Fibroblast of pulmonary artery (primary cell): Measurements from ENCODE around the gene KDM4D.

Experiments used
- DNase-seq: peaks from one replicate; pipeline ENCODE4 v3.0.0-alpha.2; 2010; ENCODE audit warnings: low read depth
- H3K4me3 ChIP-seq: replicated peaks from 2 replicates; pipeline ENCODE4 v1.5.1; 2011; ENCODE audit warnings: low read depth, mild to moderate bottlenecking, control low read depth, low read length, moderate library complexity
- TF ChIP-seq, protein P1 (sequence below): IDR thresholded peaks from 2 replicates; pipeline ENCODE4 v1.5.1; 2011; ENCODE audit warnings: mild to moderate bottlenecking, control low read depth, low read length, inconsistent platforms; ENCODE audit errors: missing control alignments

The KDM4D gene

GRCh38 chr11:94972700-94973098 is 810 bp upstream of the KDM4D start:
- TF ChIP-seq, protein P1, sequence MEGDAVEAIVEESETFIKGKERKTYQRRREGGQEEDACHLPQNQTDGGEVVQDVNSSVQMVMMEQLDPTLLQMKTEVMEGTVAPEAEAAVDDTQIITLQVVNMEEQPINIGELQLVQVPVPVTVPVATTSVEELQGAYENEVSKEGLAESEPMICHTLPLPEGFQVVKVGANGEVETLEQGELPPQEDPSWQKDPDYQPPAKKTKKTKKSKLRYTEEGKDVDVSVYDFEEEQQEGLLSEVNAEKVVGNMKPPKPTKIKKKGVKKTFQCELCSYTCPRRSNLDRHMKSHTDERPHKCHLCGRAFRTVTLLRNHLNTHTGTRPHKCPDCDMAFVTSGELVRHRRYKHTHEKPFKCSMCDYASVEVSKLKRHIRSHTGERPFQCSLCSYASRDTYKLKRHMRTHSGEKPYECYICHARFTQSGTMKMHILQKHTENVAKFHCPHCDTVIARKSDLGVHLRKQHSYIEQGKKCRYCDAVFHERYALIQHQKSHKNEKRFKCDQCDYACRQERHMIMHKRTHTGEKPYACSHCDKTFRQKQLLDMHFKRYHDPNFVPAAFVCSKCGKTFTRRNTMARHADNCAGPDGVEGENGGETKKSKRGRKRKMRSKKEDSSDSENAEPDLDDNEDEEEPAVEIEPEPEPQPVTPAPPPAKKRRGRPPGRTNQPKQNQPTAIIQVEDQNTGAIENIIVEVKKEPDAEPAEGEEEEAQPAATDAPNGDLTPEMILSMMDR = no peak
- DNase-seq = no peak
- H3K4me3 ChIP-seq = peak overlapping the region; percentile 91

DNA sequence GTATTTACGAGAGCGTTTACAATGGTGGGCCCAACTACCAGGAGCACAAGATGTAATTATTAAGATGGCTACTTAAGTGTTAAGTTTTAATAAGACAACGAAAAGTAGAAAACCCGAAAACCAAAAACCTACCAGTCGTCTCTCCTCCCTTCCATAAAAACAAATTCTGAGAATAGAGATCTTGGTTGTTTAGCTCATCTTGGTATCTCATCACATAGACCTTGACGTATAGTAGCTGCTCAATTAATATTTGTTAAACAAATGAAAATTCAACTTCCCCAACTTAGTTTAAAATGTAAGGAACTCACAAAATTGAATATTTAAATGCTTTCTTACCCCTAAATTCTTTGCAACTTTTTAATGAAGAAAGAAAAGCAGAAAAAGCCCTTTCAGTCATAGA is 669 bp downstream of the KDM4D start:
- TF ChIP-seq, protein P1 = no peak
- DNase-seq = no peak
- H3K4me3 ChIP-seq = peak overlapping the region; percentile 91

DNA sequence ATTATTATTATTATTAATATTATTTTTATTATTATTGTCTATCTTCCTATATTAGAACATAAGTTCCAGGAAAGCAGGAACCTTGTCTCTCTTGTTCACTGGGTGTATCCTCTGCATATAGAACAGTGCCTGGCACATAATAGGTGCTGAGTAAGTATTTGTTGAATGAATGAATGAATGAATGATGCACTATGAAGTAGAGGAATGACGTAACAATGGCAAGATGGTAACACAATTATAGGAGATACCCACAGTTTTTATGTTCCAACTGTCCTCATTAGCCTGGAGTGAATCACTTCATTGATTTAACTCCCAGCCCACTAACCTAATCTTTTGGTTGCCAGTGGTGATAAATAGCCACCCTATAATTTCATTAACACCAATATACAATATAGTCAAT is 2.1 kb downstream of the KDM4D start:
- H3K4me3 ChIP-seq = no peak overlapping the region
- TF ChIP-seq, protein P1 = no peak
- no peak for DNase-seq

DNA sequence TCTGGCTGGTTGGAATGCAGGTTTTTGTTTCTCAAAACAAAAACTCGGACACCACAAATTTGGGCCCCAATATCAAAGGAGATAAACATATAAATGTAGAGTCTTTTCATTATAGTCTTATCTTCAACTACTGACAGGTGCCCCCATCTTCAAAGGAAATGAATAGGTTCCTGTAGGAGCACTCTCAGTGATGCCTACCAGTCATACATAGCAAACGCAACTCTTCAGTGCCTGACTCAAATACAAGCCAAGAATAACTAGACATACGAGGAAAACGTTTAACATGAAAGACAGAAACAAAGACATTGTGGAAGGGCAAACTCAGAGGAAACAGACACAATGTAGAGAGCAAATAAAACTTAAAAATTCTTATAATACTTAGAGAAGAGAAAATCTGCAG is 13.9 kb downstream of the KDM4D start:
- DNase-seq = no peak

GRCh38 chr11:94988748-94989147 is 15.2 kb downstream of the KDM4D start:
- no peak for DNase-seq
- TF ChIP-seq, protein P1 = no peak
- no peak overlapping the region for H3K4me3 ChIP-seq

More for the DNA sequence above, 13.9 kb downstream of the KDM4D start:
- TF ChIP-seq, protein P1 = no peak
- no peak overlapping the region for H3K4me3 ChIP-seq

GRCh38 chr11:94993400-94993943 is 20.0 kb downstream of the KDM4D start:
- TF ChIP-seq, protein P1 = no peak
- H3K4me3 ChIP-seq = no peak overlapping the region
- DNase-seq = no peak

DNA sequence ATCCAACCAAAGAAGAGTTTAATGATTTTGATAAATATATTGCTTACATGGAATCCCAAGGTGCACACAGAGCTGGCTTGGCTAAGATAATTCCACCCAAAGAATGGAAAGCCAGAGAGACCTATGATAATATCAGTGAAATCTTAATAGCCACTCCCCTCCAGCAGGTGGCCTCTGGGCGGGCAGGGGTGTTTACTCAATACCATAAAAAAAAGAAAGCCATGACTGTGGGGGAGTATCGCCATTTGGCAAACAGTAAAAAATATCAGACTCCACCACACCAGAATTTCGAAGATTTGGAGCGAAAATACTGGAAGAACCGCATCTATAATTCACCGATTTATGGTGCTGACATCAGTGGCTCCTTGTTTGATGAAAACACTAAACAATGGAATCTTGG is 23.9 kb downstream of the KDM4D start:
- TF ChIP-seq, protein P1 = no peak
- no peak for DNase-seq
- H3K4me3 ChIP-seq = no peak overlapping the region
